RWPE2 (cell line): ENCODE data around the gene NALCN.

ENCODE experiments used
- ATAC-seq: fragments of 200-7000 bp; cut with Tn5 transposase; 3 replicates; pipeline ENCODE4 v1.9.1; 2021; ENCODE audit warnings: low read depth
- DNase-seq: peaks from one replicate; pipeline ENCODE4 v3.0.0-alpha.2; 2020; ENCODE audit warnings: low spot score
- H3K27ac ChIP-seq: fragments of 450-650 bp; 2 replicates; pipeline ENCODE4 v1.5.1; 2017; ENCODE audit warnings: mild to moderate bottlenecking; ENCODE audit not compliant: poor library complexity, severe bottlenecking
- H3K27me3 ChIP-seq: fragments of 250-450 bp; sonication (Bioruptor Pico); 2 replicates; pipeline ENCODE4 v1.5.1; 2021; ENCODE audit warnings: mild to moderate bottlenecking, moderate library complexity; ENCODE audit not compliant: insufficient read depth, poor library complexity, severe bottlenecking
- H3K36me3 ChIP-seq: fragments of 250-450 bp; sonication (Bioruptor Pico); 2 replicates; pipeline ENCODE4 v1.5.1; 2020; ENCODE audit warnings: low read depth, mild to moderate bottlenecking, moderate library complexity
- H3K4me1 ChIP-seq: fragments of 250-450 bp; sonication (Bioruptor Pico); 2 replicates; pipeline ENCODE4 v1.5.1; 2021; ENCODE audit warnings: mild to moderate bottlenecking, moderate library complexity; ENCODE audit not compliant: insufficient read depth, poor library complexity, severe bottlenecking
- H3K4me3 ChIP-seq: fragments of 250-450 bp; sonication (Bioruptor Pico); 2 replicates; pipeline ENCODE4 v1.5.1; 2021; ENCODE audit warnings: mild to moderate bottlenecking, moderate library complexity; ENCODE audit not compliant: severe bottlenecking
- H3K9me3 ChIP-seq: fragments of 250-450 bp; sonication (Bioruptor Pico); 2 replicates; pipeline ENCODE4 v1.5.1; 2021; ENCODE audit warnings: mild to moderate bottlenecking, moderate library complexity; ENCODE audit not compliant: severe bottlenecking
- CTCF ChIP-seq: fragments of 450-650 bp; IDR thresholded peaks from one replicate; pipeline ENCODE4 v1.5.1; 2017; ENCODE audit warnings: mild to moderate bottlenecking, moderate library complexity; ENCODE audit not compliant: poor library complexity, severe bottlenecking

NALCN gene

GRCh38 chr13:101065329-101065728, 351.0 kb downstream of the NALCN start:
- Histone ChIP-seq H3K9me3 (no peaks in the 10 kb centered on the region), H3K27ac (no peak overlapping the region), H3K4me3 (no peak overlapping the region), H3K27me3 (no peaks in the 10 kb centered on the region), H3K4me1 (no peaks in the 10 kb centered on the region), H3K36me3 (no peaks in the 10 kb centered on the region)
- no peak for DNase-seq
- no peak for TF ChIP-seq CTCF
- no peak for ATAC-seq

GRCh38 chr13:101059793-101060192, 356.5 kb downstream of the NALCN start:
- TF ChIP-seq CTCF: no peak
- H3K4me1 ChIP-seq: no peaks in the 10 kb centered on the region
- DNase-seq: no peak
- H3K4me3 ChIP-seq: no peak overlapping the region
- H3K36me3 ChIP-seq: no peaks in the 10 kb centered on the region
- no peak for ATAC-seq
- no peaks in the 10 kb centered on the region for H3K9me3 ChIP-seq
- no peak overlapping the region for H3K27ac ChIP-seq
- H3K27me3 ChIP-seq: no peaks in the 10 kb centered on the region

GRCh38 chr13:101058841-101059240, 357.5 kb downstream of the NALCN start:
- H3K27me3 ChIP-seq: no peaks in the 10 kb centered on the region
- H3K27ac ChIP-seq: no peak overlapping the region
- DNase-seq (no peak), ATAC-seq (no peak)
- H3K4me1 ChIP-seq: no peaks in the 10 kb centered on the region
- no peaks in the 10 kb centered on the region for H3K36me3 ChIP-seq
- no peaks in the 10 kb centered on the region for H3K9me3 ChIP-seq
- TF ChIP-seq CTCF: no peak
- H3K4me3 ChIP-seq: no peak overlapping the region

GRCh38 chr13:101053301-101054093, 362.8 kb downstream of the NALCN start:
- TF ChIP-seq CTCF: no peak

GRCh38 chr13:101049166-101049850, 367.0 kb downstream of the NALCN start:
- Histone ChIP-seq H3K4me1 (peaks cover 4% of the 10 kb centered on the region), H3K27ac (no peak overlapping the region), H3K36me3 (no peaks in the 10 kb centered on the region), H3K27me3 (no peaks in the 10 kb centered on the region), H3K4me3 (no peak overlapping the region), H3K9me3 (no peaks in the 10 kb centered on the region)
- ATAC-seq: peak; percentile 84
- no peak for TF ChIP-seq CTCF
- DNase-seq: no peak

More at GRCh38 chr13:101053301-101054093, 362.8 kb downstream of the NALCN start:
- H3K4me1 ChIP-seq: peaks cover 4% of the 10 kb centered on the region
- H3K36me3 ChIP-seq: no peaks in the 10 kb centered on the region
- H3K27ac ChIP-seq: no peak overlapping the region
- no peaks in the 10 kb centered on the region for H3K27me3 ChIP-seq
- no peak overlapping the region for H3K4me3 ChIP-seq
- H3K9me3 ChIP-seq: no peaks in the 10 kb centered on the region
- DNase-seq (no peak), ATAC-seq (no peak)
